Stomach (tissue), 9 donors: ENCODE data around the gene LTBP3. TPM values are rescaled to one million over a fixed set of nuclear protein-coding genes. Genes with fewer than 3 reads are reported as not detected.

Experiments used
- DNase-seq, 2 donors: peaks; one replicate each; pipeline versions ENCODE4 v3.0.0 to v3.0.0-alpha.2; 2013 to 2019
- H3K27ac ChIP-seq, 5 donors: fragments of 200-600 bp in 4 of 5; sonication (generic) in 4 of 5; one replicate each; pipeline ENCODE4 v1.5.1; 2013 to 2019; ENCODE audit warnings: mild to moderate bottlenecking in 1 of 5, moderate library complexity in 1 of 5
- H3K27me3 ChIP-seq, 3 donors: fragments of 200-600 bp; sonication (generic); one replicate each; pipeline ENCODE4 v1.5.1; 2017 to 2019; ENCODE audit warnings: mixed run types in 1 of 3
- H3K36me3 ChIP-seq, 4 donors: fragments of 200-600 bp; sonication (generic); 1 replicate in 3 of 4; 2 replicates in 1 of 4; pipeline ENCODE4 v1.5.1; 2016 to 2019
- H3K4me1 ChIP-seq, 4 donors: fragments of 200-600 bp; sonication (generic); one replicate each; pipeline ENCODE4 v1.5.1; 2016 to 2019
- H3K4me3 ChIP-seq, 4 donors: fragments of 200-600 bp; sonication (generic) in 3 of 4; one replicate each; pipeline ENCODE4 v1.5.1; 2016 to 2019; ENCODE audit warnings: mild to moderate bottlenecking in 1 of 4
- H3K9me3 ChIP-seq, 4 donors: fragments of 200-600 bp; sonication (generic); one replicate each; pipeline ENCODE4 v1.5.1; 2016 to 2019
- EP300 ChIP-seq: sonication (generic); formaldehyde crosslinking; IDR thresholded peaks from one replicate; pipeline ENCODE4 v1.6.1; 2017; ENCODE audit warnings: antibody characterized with exemption
- POLR2A ChIP-seq, 4 donors: fragments of 450-650 bp; IDR thresholded peaks; one replicate each; pipeline ENCODE4 v1.6.1; 2016; ENCODE audit warnings: antibody characterized with exemption in 4 of 4, control low read depth in 2 of 4, mild to moderate bottlenecking in 1 of 4, moderate library complexity in 1 of 4
- POLR2AphosphoS5 ChIP-seq, 3 donors: sonication (generic); formaldehyde crosslinking; IDR thresholded peaks; one replicate each; pipeline ENCODE4 v1.6.1; 2016; ENCODE audit warnings: antibody characterized with exemption in 3 of 3
- whole genome bisulfite sequencing, 5 donors: extraction: QIAGEN DNeasy Blood & Tissue Kit in 3 of 5; methylation state at CpG; one replicate each; pipeline versions ENCODE4 v1.1.5 to v1.1.7; 2013 to 2018; 5-methylcytosine and 5-hydroxymethylcytosine counted together
- intact Hi-C: fragments of 100-400 bp; cut with DNase I; formaldehyde crosslinking; loops from one replicate; pipeline ENCODE4 v1.15.1; 2023; ENCODE audit warnings: low total_unique reads
- polyA plus RNA-seq, 3 donors: library from polyadenylated mRNA; stranded (reverse); fragments of 200-250 nt; gene quantifications; one replicate each; pipeline ENCODE4 v1.2.3, GENCODE V29; 2013
- total RNA-seq, 5 donors: library from RNA; depleted of rRNA; stranded (reverse); fragments of >200 nt; gene quantifications; one replicate each; pipeline versions ENCODE4 v1.1.0 to v1.2.3, GENCODE V29; 2014 to 2016
- TF ChIP-seq, protein P1 (sequence below), 7 experiments: fragments of 450-650 bp in 4 of 7; fragments of 200-600 bp in 3 of 7; sonication (generic) in 3 of 7; IDR thresholded peaks; one replicate each; pipeline ENCODE4 v1.5.1; 2016 to 2019; ENCODE audit warnings: antibody characterized with exemption in 7 of 7, control low read depth in 2 of 7, mild to moderate bottlenecking in 1 of 7
- donor health status: healthy with polysubstance abuse.
- donor health status: Bipolar disorder and iron deficiency.
- donor health status: healthy.

LTBP3 gene
- total and polyA plus RNA-seq, 8 donors = 26.9 to 452 (median 79.3) TPM

DNA sequence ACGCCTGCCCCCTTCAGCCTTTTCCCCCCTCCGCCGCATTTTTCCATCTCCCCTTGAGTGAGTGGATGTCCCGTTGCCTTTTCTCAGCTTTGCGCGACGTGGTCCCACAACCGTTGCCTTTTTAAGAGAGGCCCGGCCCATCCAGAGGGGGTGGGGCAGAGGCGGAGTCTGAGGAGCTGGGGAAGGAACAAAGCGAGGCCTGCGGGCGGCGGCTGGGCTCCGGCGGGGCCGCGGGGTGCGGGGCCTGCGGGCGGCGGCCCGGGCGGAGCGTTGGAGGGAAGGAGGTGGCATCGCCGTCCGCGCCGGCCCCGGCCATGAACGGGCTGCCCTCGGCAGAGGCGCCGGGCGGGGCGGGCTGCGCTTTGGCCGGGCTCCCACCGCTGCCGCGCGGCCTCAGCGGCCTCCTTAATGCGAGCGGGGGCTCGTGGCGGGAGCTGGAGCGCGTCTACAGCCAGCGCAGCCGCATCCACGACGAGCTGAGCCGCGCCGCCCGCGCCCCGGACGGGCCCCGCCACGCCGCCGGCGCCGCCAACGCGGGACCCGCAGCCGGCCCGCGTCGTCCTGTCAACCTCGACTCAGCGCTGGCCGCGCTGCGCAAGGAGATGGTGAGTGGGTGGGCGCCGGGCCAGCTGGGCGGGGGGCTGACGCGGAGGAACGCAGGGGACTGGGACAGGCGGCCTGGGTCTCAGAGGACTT lies 14.3 kb upstream of the LTBP3 start, which contains the start of gene FAM89B:
TSS of gene FAM89B (plus strand) at position 183 of the 696 bp plus-strand sequence. CDS start at position 315, 132 bp downstream.
- TF ChIP-seq, protein P1, sequence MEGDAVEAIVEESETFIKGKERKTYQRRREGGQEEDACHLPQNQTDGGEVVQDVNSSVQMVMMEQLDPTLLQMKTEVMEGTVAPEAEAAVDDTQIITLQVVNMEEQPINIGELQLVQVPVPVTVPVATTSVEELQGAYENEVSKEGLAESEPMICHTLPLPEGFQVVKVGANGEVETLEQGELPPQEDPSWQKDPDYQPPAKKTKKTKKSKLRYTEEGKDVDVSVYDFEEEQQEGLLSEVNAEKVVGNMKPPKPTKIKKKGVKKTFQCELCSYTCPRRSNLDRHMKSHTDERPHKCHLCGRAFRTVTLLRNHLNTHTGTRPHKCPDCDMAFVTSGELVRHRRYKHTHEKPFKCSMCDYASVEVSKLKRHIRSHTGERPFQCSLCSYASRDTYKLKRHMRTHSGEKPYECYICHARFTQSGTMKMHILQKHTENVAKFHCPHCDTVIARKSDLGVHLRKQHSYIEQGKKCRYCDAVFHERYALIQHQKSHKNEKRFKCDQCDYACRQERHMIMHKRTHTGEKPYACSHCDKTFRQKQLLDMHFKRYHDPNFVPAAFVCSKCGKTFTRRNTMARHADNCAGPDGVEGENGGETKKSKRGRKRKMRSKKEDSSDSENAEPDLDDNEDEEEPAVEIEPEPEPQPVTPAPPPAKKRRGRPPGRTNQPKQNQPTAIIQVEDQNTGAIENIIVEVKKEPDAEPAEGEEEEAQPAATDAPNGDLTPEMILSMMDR (IDR thresholded peaks at IDR 0.05) = peak in 1 of 7 experiments; percentile 1
- TF ChIP-seq POLR2A (IDR thresholded peaks at IDR 0.05) (no peak), POLR2AphosphoS5 (IDR thresholded peaks at IDR 0.05) (peak in 2 of 3 donors; percentile 40 to 74)
- H3K27ac ChIP-seq = peak within 1 kb of the TSS; percentile 84 to 97 (median 95)
- intact Hi-C loops = no loop called here
- no peaks in the 10 kb centered on the region for H3K9me3 ChIP-seq
- peaks cover 0 to 10% (median 0%) of the 10 kb centered on the region in 4 donors for H3K36me3 ChIP-seq
- peaks cover 69 to 83% (median 82%) of the 10 kb centered on the region in 4 donors for H3K4me1 ChIP-seq
- WGBS, 5 donors = 0 to 1% (median 1%) methylated on average over 16 to 86 of the region's 86 CpGs
- no peaks in the 10 kb centered on the region for H3K27me3 ChIP-seq
- H3K4me3 ChIP-seq = peak within 1 kb of the TSS; percentile 75 to 89 (median 80)
- DNase-seq = peak; percentile 93 to 96

DNA sequence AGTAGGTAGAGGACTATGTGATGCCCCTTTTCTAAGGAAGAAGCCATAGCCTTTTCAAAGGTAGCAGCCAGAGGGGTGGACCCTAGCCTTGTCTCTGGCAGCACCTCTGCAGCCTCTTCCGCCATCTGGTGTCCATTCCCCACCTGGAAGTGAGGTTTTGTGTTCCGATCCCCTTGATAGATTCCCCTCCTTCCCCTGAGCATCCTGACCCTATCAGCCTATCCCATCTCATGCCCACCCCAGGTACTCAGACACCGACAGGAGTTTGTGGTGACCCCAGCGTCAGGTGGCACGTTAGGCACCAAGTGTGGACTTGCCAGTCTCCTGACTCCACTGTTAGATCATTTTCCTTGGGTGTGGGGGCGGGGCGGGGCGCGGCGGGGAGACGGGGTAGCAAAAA lies 13.8 kb upstream of the LTBP3 start:
- TF ChIP-seq POLR2A (IDR thresholded peaks at IDR 0.05) (no peak), EP300 (no peak), POLR2AphosphoS5 (IDR thresholded peaks at IDR 0.05) (no peak)
- TF ChIP-seq, protein P1 (IDR thresholded peaks at IDR 0.05) = peak in 3 of 7 experiments; percentile 9 to 60 (median 23)
- intact Hi-C loops = no loop called here
- Histone ChIP-seq H3K4me1 (peaks cover 63 to 82% (median 82%) of the 10 kb centered on the region in 4 donors), H3K27ac (peak overlapping the region; percentile 84 to 97 (median 95)), H3K4me3 (peak overlapping the region; percentile 75 to 89 (median 80)), H3K9me3 (no peaks in the 10 kb centered on the region), H3K27me3 (no peaks in the 10 kb centered on the region), H3K36me3 (peaks cover 0 to 12% (median under 1%) of the 10 kb centered on the region in 4 donors)
- DNase-seq = peak; percentile 36 to 79
- 4 to 7% (median 6%) methylated on average over 11 of the region's 11 CpGs for WGBS, 5 donors

DNA sequence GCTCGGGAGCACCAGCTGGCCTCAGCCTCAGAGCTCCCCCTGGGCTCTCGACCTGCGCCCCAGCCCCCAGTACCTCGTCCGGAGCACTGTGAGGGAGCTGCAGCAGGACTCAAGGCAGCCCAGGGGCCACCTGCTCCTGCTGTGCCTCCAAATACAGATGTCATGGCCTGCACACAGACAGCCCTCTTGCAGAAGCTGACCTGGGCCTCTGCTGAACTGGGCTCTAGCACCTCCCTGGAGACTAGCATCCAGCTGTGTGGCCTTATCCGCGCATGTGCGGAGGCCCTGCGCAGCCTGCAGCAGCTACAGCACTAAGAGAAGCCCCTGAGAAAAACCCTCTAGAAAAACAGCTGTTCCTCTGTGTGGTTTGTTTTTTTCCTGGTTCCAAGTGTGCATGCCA lies 13.3 kb upstream of the LTBP3 start:
- 71 to 80% (median 76%) methylated on average over 6 to 9 of the region's 9 CpGs for WGBS, 5 donors
- intact Hi-C loops = no loop called here
- no peak for TF ChIP-seq EP300
- H3K27ac ChIP-seq = peak overlapping the region; percentile 84 to 97 (median 95)
- peaks cover 58 to 82% (median 80%) of the 10 kb centered on the region in 4 donors for H3K4me1 ChIP-seq
- H3K27me3 ChIP-seq = no peaks in the 10 kb centered on the region
- DNase-seq = peak in 1 of 2 donors; percentile 26
- peak overlapping the region; percentile 75 to 89 (median 80) for H3K4me3 ChIP-seq
- no peaks in the 10 kb centered on the region for H3K9me3 ChIP-seq
- peaks cover 0 to 12% (median 3%) of the 10 kb centered on the region in 4 donors for H3K36me3 ChIP-seq

DNA sequence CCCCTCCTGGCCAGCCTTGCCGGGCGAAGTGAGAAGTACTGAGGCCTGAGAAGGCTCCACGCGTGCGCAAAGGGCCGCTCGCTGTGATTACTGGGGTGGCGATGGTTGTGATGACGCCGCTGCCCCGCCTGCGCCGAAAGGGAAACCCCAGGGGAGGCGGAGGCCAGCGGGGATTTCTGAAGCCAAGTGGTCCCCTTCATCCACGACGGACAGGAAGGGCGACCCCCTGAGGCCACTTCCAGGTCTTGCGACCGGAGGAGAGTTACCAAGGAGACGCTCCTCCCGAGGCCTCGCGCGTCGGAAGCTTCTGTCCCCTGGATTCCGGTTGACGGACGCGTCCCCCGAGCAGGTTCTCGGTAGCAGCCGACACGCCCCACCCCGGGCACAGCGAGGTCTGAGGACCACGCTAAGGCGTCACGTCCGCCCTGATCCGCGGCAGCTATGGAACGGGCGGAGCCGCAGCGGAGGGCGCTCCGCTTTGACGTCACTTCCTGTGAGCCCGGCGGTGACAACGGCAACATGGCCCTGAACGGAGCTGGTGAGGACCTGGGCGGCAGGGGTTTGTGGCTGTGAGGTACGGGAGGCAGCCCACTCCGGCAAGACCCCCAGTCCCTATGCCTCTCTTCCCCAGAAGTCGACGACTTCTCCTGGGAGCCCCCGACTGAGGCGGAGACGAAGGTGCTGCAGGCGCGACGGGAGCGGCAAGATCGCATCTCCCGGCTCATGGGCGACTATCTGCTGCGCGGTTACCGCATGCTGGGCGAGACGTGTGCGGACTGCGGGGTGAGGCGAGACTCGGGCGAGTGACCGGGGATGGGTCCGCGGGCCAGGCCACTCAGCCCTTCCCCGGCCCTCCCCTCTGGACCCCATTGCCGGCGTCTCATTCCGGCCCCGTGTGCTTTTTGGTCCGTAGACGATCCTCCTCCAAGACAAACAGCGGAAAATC lies 12.1 kb upstream of the LTBP3 start, which contains the start of gene ZNRD2:
TSS of gene ZNRD2 (plus strand) at position 505 of the 946 bp plus-strand sequence. CDS start at position 520, 15 bp downstream.
- intact Hi-C loops = no loop called here
- Histone ChIP-seq H3K36me3 (peaks cover 0 to 12% (median 3%) of the 10 kb centered on the region in 4 donors), H3K27ac (peak within 1 kb of the TSS; percentile 92 to 97 (median 95)), H3K27me3 (no peaks in the 10 kb centered on the region), H3K4me1 (peaks cover 50 to 86% (median 75%) of the 10 kb centered on the region in 4 donors), H3K4me3 (peak within 1 kb of the TSS; percentile 75 to 89 (median 80)), H3K9me3 (no peaks in the 10 kb centered on the region)
- peak; percentile 97 to 100 for DNase-seq
- 0 to 1% (median 1%) methylated on average over 37 to 89 of the region's 89 CpGs for WGBS, 5 donors
- no peak for TF ChIP-seq EP300
- TF ChIP-seq, protein P1 (IDR thresholded peaks at IDR 0.05) = peak in 5 of 7 experiments; percentile 11 to 60 (median 31)
- peak in 2 of 4 donors; percentile 54 to 81 for TF ChIP-seq POLR2A (IDR thresholded peaks at IDR 0.05)
- peak; percentile 92 to 98 (median 96) for TF ChIP-seq POLR2AphosphoS5 (IDR thresholded peaks at IDR 0.05)
